Stimulated activated CD8-positive, alpha-beta memory T cell treated with anti-CD3 and anti-CD28 coated beads, Interleukin-15, amount 100 ng/mL, for 48 hours (primary cell): ENCODE results near the gene RBM42.

Experiments used
- DNase-seq, 2 donors: peaks; one replicate each; pipeline ENCODE4 v3.0.0-alpha.2; 2020; ENCODE audit warnings: low read depth in 2 of 2

RBM42 gene

DNA sequence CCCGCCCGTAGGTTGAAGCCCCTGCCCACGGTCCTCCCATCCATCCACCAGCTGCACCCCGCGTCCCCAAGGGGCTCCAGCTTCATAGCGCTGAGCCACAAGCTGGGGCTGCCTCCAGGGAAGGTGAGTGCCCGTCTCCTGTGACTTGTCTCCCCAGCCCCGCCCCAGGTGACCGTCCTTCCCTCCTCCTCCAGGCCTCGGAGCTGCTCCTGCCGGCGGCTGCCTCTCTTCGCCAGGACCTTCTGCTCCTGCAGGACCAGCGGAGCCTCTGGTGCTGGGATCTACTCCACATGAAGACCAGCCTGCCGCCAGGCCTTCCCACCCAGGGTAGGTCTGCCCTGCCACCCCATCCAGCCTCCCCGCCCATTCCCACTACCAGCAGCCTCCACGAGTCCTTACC lies 8.8 kb upstream of the RBM42 start:
- DNase-seq = no peak

DNA sequence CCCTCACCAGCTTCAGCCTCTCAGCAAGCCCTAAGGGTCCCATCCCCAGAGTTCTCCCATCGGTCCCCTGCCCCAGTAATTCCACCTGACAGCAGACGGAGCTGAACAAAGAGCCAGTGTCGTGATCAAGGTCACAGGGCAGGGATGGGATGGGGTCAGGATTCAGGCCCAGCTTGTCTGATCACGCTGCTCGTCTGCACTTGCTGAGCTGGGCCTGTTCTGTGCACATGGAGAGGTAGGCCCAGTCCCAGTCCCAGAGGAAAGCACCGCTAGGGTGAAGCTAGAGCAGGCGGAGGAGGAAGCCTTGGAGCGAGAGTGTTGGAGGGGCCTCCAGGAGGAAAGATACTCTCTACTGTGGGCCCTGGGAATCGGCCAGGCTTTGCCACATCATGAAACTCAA lies 7.1 kb upstream of the RBM42 start:
- no peak for DNase-seq

GRCh38 chr19:35622750-35623149 lies 6.1 kb upstream of the RBM42 start:
- DNase-seq = no peak

GRCh38 chr19:35623327-35624010 lies 5.4 kb upstream of the RBM42 start:
- no peak for DNase-seq

GRCh38 chr19:35628264-35628564 lies 622 bp upstream of the RBM42 start:
- no peak for DNase-seq

- DNase-seq = no peak
These were observed 447 bp downstream of the RBM42 start for GRCh38 chr19:35629332-35629633.

DNA sequence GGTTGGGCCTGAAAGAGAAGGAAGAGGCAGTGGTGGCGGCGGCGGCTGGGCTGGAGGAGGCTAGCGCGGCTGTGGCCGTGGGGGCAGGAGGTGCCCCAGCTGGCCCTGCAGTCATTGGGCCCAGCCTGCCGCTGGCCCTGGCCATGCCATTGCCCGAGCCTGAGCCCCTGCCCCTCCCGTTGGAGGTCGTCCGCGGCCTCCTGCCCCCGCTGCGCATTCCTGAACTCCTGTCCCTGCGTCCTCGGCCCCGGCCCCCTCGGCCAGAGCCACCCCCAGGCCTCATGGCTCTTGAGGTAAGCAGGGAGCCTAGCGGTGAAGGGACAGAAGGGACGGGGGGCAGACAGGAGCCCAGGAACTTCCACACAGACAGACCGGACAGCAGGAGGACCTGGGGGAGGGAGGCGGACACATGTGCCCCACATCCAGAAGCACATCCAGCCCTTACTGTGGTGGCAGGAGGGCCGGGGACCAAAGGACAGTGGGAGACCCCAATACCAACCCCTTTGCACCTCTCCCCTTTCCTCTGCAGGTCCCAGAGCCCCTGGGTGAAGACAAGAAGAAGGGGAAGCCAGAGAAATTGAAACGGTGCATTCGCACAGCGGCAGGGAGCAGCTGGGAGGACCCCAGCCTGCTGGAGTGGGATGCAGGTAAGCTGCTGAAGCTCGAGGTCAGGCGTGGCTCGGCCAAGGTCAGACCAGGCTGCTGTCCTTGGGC lies 5.0 kb downstream of the RBM42 start:
- DNase-seq = no peak

DNA sequence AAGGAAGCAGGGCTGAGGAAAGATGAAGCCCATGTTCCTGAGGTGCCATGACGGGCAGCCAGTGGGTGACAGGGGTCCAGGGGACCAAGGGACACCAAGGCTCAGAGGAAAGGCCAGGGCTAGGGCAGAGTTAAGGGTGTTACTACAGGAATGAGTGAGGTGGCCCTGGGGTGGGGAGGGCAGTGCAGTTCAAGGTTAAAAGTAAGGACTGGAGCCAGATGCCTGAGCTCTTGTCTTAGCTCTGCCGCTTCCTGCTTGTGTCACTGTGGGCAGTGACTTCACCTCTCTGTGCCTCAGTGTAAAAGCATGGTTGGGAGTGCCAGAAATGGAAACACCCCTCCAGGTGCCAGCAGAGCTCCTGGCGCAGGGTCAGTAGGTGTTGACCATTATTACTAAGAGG lies 7.8 kb downstream of the RBM42 start:
- no peak for DNase-seq

- no peak for DNase-seq
These were observed 8.3 kb downstream of the RBM42 start for GRCh38 chr19:35637165-35637564.

DNA sequence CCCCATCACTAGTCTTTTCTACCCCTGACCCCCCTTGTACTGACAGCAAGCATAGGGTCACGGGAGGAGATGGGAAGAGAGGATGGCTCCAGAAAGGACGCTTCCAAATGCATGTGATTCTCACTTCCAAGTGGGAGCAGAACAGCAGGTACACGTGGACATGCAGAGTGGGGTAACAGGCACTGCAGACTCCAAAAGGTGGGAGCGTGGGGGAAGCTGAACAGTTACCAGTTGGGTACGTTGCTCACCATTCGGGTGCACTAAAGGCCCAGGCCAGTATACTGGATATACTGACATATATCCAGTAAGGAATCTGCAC lies 10.4 kb downstream of the RBM42 start:
- no peak for DNase-seq

- DNase-seq = no peak
These were observed 11.0 kb downstream of the RBM42 start for GRCh38 chr19:35639863-35640262.

GRCh38 chr19:35641515-35642151 lies 12.8 kb downstream of the RBM42 start, which contains the start of gene ETV2:
TSS of gene ETV2 (plus strand) at chr19:35641745. CDS start at chr19:35642461, 716 bp downstream.
- DNase-seq = peak; percentile 33 to 43

GRCh38 chr19:35642312-35642711 lies 13.5 kb downstream of the RBM42 start:
- DNase-seq = no peak

- DNase-seq = no peak
These were observed 14.0 kb downstream of the RBM42 start for GRCh38 chr19:35642798-35643254.

DNA sequence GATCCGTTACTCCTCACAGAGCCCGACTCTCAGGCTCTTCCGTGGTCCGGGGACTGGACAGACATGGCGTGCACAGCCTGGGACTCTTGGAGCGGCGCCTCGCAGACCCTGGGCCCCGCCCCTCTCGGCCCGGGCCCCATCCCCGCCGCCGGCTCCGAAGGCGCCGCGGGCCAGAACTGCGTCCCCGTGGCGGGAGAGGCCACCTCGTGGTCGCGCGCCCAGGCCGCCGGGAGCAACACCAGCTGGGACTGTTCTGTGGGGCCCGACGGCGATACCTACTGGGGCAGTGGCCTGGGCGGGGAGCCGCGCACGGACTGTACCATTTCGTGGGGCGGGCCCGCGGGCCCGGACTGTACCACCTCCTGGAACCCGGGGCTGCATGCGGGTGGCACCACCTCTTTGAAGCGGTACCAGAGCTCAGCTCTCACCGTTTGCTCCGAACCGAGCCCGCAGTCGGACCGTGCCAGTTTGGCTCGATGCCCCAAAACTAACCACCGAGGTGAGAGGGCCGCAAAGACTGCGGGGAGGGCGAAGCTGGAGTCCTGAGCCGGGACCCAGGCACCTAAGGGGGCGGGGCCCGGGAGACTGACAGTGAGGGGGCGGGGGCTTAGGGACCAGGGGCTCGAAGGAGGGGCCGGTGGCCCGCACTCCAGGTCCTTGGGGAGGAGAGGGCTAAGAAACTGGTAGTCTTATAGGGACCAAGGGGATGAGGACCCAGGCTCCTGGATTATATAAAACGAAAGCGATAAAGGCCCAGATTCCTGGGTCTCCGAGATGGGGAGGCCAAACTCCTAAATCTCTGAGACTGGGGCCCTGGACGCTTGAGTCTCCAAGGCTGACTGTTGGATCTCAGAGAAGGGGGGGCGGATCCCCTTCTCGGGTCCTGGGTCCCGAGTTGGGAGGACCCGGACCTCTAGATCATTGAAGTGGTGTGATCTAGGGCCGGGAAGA lies 14.7 kb downstream of the RBM42 start:
- peak; percentile 68 to 69 for DNase-seq

- peak; percentile 96 to 97 for DNase-seq
These were observed 15.6 kb downstream of the RBM42 start for GRCh38 chr19:35644206-35644986.

- peak; percentile 71 to 81 for DNase-seq
These were observed 16.3 kb downstream of the RBM42 start for GRCh38 chr19:35644987-35645679.

DNA sequence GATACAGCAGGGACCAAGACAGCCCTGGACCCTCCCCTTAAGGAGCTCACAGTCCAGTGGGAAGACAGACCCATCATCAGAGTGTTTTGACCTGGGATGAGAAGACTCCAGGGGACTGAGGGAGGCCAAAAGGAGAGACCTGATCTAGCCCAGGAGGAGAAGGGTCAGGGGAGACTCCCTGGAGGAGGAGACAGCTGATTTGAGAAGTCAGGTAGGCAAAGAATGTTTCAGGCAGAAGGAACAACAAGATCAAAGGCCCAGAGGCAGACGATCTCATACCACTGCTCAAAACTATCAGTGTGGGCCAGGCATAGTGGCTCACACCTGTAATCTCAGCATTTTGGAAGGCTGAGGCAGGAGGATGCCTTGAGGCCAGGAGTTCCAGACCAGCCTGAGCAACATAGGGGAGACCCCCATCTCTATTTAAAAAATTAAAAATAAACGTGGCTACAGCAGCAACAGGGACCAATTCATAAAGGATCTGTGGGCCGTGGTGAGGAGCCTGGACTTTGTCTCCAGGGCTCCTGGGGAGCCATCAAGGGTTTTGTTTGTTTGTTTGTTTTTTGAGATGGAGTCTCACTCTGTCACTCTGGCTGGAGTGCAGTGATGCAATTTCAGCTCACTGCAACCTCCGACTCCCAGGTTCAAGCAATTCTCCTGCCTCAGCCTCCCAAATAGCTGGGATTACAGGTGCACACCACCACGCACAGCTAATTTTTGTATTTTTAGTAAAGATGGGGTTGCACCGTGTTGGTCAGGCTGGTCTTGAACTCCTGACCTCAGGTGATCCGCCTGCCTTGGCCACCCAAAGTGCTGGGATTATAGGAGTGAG lies 17.1 kb downstream of the RBM42 start:
- no peak for DNase-seq

DNA sequence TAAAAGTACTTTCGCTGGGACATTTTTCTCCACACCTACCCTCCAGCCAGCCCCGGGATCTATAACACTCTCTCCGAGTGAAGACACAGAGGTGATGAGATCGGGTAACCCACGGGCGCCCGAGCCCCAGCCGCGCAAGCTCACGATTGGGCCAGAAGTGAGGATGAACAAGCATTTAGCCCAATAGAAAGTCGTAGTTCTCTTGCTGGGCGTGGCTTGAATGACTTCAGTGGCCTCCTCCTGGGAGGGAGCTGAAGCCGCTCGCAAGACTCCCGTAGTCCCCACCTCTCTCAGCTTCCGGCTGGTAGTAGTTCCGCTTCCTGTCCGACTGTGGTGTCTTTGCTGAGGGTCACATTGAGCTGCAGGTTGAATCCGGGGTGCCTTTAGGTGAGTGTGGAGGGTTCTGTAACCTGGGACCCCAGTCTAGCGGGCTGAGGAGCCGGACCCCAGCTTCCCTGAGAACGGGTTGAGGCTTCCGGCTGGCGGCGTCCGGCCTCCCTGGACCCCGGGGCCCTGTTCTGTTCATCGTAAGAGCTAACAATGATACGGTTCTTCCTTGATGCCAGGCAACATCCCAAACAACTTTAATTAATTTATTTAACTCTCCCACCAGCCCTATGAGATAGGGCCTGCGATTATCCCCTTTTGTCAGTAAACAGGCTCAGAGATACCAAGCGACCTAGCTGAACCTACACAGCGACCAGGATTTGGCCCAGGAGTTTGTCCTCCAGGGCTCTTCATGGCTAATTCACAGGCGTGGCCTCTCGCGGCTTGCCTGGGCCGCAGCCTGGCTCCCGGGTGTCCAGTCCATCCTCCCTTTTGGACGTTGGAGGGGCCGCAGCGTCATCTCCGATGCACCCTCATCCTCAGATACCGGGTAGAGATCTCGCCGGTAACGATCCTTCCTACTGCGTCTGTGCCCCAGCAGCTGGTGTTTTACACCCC lies 19.5 kb downstream of the RBM42 start, which contains the start of gene COX6B1:
COX6B1 (plus strand) TSS at position 307 of the 945 bp plus-strand sequence. CDS start 2,921 bp downstream, outside the sequence.
- peak; percentile 90 for DNase-seq
